ENCODE measurements around the gene VHLL.

DNA sequence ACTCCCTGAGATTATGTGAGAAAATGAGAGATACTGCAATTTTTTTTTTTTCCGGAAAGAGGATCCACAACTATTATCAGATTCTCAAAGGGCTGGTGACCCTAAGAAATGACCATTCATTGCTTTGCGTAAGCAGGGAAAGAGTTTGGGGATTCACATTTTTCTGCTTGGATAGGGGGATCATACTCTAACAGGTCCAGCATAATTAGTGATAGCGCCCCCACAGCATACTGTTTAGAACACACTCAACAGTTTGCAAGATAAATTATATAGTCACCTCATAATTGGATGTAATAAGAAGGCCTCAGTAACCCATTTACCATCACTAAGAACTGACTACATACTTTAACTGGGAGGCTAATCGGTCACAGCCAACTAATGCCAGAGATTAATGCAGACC lies 37.1 kb upstream of the VHLL start:
- TF ChIP-seq, protein P1, sequence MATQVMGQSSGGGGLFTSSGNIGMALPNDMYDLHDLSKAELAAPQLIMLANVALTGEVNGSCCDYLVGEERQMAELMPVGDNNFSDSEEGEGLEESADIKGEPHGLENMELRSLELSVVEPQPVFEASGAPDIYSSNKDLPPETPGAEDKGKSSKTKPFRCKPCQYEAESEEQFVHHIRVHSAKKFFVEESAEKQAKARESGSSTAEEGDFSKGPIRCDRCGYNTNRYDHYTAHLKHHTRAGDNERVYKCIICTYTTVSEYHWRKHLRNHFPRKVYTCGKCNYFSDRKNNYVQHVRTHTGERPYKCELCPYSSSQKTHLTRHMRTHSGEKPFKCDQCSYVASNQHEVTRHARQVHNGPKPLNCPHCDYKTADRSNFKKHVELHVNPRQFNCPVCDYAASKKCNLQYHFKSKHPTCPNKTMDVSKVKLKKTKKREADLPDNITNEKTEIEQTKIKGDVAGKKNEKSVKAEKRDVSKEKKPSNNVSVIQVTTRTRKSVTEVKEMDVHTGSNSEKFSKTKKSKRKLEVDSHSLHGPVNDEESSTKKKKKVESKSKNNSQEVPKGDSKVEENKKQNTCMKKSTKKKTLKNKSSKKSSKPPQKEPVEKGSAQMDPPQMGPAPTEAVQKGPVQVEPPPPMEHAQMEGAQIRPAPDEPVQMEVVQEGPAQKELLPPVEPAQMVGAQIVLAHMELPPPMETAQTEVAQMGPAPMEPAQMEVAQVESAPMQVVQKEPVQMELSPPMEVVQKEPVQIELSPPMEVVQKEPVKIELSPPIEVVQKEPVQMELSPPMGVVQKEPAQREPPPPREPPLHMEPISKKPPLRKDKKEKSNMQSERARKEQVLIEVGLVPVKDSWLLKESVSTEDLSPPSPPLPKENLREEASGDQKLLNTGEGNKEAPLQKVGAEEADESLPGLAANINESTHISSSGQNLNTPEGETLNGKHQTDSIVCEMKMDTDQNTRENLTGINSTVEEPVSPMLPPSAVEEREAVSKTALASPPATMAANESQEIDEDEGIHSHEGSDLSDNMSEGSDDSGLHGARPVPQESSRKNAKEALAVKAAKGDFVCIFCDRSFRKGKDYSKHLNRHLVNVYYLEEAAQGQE (IDR thresholded peaks at IDR 0.05): no peak
- TF ChIP-seq, protein P2, sequence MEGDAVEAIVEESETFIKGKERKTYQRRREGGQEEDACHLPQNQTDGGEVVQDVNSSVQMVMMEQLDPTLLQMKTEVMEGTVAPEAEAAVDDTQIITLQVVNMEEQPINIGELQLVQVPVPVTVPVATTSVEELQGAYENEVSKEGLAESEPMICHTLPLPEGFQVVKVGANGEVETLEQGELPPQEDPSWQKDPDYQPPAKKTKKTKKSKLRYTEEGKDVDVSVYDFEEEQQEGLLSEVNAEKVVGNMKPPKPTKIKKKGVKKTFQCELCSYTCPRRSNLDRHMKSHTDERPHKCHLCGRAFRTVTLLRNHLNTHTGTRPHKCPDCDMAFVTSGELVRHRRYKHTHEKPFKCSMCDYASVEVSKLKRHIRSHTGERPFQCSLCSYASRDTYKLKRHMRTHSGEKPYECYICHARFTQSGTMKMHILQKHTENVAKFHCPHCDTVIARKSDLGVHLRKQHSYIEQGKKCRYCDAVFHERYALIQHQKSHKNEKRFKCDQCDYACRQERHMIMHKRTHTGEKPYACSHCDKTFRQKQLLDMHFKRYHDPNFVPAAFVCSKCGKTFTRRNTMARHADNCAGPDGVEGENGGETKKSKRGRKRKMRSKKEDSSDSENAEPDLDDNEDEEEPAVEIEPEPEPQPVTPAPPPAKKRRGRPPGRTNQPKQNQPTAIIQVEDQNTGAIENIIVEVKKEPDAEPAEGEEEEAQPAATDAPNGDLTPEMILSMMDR (IDR thresholded peaks at IDR 0.05; ENCODE audit: low read depth, low read length, missing input control): no peak
- no peak for TF ChIP-seq EGR1 (IDR thresholded peaks at IDR 0.05; ENCODE audit: low read depth in 2 of 2)
